Nephron progenitor cell (in vitro differentiated cells): ENCODE measurements around the gene ZC3H12A.

ENCODE experiments used
- DNase-seq: peaks from one replicate; pipeline ENCODE4 v3.0.0; 2021
- H3K27ac Mint-ChIP-seq: 2 replicates; pipeline ENCODE4 v1.8.0; 2021; ENCODE audit warnings: mild to moderate bottlenecking, moderate library complexity, mixed read lengths
- H3K27me3 Mint-ChIP-seq: 2 replicates; pipeline ENCODE4 v1.8.0; 2021; ENCODE audit warnings: mild to moderate bottlenecking, low read depth, mixed read lengths; ENCODE audit not compliant: poor library complexity
- H3K36me3 Mint-ChIP-seq: 2 replicates; pipeline ENCODE4 v1.8.0; 2021; ENCODE audit warnings: low read depth, mixed read lengths
- H3K4me1 Mint-ChIP-seq: 2 replicates; pipeline ENCODE4 v1.8.0; 2021; ENCODE audit warnings: mixed read lengths
- H3K4me3 Mint-ChIP-seq: 2 replicates; pipeline ENCODE4 v1.8.0; 2021; ENCODE audit warnings: mild to moderate bottlenecking, moderate library complexity, mixed read lengths
- H3K9me3 Mint-ChIP-seq: 2 replicates; pipeline ENCODE4 v1.8.0; 2021; ENCODE audit warnings: mild to moderate bottlenecking, moderate library complexity, mixed read lengths
- TF ChIP-seq, protein P1 (sequence below): fragments of 200-600 bp; sonication (generic); IDR thresholded peaks from 2 replicates; pipeline ENCODE4 v1.5.0; 2021; ENCODE audit warnings: antibody characterized with exemption

Gene ZC3H12A

DNA sequence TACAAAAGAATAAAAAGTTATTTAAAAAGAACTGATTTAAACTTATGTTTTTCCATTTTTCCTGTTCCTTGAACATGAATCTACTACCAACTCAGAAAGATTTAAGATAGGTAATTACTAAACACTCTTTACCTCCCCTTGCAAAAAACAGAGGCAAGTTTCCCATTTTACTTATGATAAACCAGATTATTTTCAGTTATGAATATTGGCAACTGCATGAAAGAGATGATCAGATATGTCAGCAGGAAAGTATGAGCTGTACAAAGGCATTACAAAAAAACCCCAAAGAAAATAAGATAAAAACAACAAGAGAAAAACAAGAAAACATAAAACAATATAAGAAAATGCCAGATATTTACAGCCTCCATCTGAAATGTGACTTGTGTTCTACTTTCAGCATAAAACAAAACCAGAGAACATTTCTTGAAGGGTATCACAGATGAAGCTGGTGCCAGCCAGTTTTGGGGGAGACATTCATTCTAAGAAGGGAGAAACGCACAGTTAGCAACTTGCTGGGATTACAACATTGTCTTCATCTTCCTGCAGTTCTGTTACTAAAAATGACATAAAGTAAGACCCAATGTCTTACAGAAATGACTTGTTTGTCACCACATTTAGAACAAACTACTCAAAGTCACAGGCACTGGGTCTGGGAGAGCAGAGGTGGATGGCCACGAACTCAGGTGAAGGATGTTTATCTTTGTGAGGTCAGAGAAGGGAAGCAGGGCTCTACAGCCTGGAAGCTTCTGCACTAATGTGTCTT is 19.1 kb downstream of the ZC3H12A start:
- Mint-ChIP-seq H3K4me3 (no peak overlapping the region), H3K9me3 (no peaks in the 10 kb centered on the region), H3K4me1 (no peaks in the 10 kb centered on the region), H3K36me3 (peaks cover 40% of the 10 kb centered on the region), H3K27me3 (no peaks in the 10 kb centered on the region), H3K27ac (no peak overlapping the region)
- TF ChIP-seq, protein P1, sequence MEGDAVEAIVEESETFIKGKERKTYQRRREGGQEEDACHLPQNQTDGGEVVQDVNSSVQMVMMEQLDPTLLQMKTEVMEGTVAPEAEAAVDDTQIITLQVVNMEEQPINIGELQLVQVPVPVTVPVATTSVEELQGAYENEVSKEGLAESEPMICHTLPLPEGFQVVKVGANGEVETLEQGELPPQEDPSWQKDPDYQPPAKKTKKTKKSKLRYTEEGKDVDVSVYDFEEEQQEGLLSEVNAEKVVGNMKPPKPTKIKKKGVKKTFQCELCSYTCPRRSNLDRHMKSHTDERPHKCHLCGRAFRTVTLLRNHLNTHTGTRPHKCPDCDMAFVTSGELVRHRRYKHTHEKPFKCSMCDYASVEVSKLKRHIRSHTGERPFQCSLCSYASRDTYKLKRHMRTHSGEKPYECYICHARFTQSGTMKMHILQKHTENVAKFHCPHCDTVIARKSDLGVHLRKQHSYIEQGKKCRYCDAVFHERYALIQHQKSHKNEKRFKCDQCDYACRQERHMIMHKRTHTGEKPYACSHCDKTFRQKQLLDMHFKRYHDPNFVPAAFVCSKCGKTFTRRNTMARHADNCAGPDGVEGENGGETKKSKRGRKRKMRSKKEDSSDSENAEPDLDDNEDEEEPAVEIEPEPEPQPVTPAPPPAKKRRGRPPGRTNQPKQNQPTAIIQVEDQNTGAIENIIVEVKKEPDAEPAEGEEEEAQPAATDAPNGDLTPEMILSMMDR = no peak
- no peak for DNase-seq

GRCh38 chr1:37495875-37496274 is 21.5 kb downstream of the ZC3H12A start:
- Mint-ChIP-seq H3K4me3 (no peak overlapping the region), H3K27me3 (no peaks in the 10 kb centered on the region), H3K4me1 (peaks cover 9% of the 10 kb centered on the region), H3K36me3 (peaks cover 46% of the 10 kb centered on the region), H3K27ac (no peak overlapping the region), H3K9me3 (no peaks in the 10 kb centered on the region)
- TF ChIP-seq, protein P1 = no peak
- DNase-seq = no peak

GRCh38 chr1:37497832-37498231 is 23.5 kb downstream of the ZC3H12A start:
- TF ChIP-seq, protein P1 = no peak
- Mint-ChIP-seq H3K9me3 (no peaks in the 10 kb centered on the region), H3K4me3 (no peak overlapping the region), H3K4me1 (peaks cover 25% of the 10 kb centered on the region), H3K27ac (no peak overlapping the region), H3K36me3 (peaks cover 51% of the 10 kb centered on the region), H3K27me3 (no peaks in the 10 kb centered on the region)
- DNase-seq = no peak

GRCh38 chr1:37498872-37499617 is 24.7 kb downstream of the ZC3H12A start:
- H3K36me3 Mint-ChIP-seq = peaks cover 41% of the 10 kb centered on the region
- H3K9me3 Mint-ChIP-seq = no peaks in the 10 kb centered on the region
- peak overlapping the region; percentile 71 for H3K27ac Mint-ChIP-seq
- no peak overlapping the region for H3K4me3 Mint-ChIP-seq
- H3K27me3 Mint-ChIP-seq = no peaks in the 10 kb centered on the region
- TF ChIP-seq, protein P1 = no peak
- peaks cover 25% of the 10 kb centered on the region for H3K4me1 Mint-ChIP-seq
- no peak for DNase-seq

GRCh38 chr1:37501661-37502060 is 27.3 kb downstream of the ZC3H12A start:
- H3K4me1 Mint-ChIP-seq = peaks cover 25% of the 10 kb centered on the region
- H3K36me3 Mint-ChIP-seq = peaks cover 51% of the 10 kb centered on the region
- peak overlapping the region; percentile 24 for H3K4me3 Mint-ChIP-seq
- H3K27me3 Mint-ChIP-seq = peaks cover 3% of the 10 kb centered on the region
- H3K27ac Mint-ChIP-seq = peak overlapping the region; percentile 95
- TF ChIP-seq, protein P1 = no peak
- no peak for DNase-seq
- no peaks in the 10 kb centered on the region for H3K9me3 Mint-ChIP-seq
